ENCODE results near the gene UBXN4.

UBXN4 gene

GRCh38 chr2:135783439-135783838, 41.8 kb downstream of the UBXN4 start:
- no peaks in the 10 kb centered on the region for H4K20me1 ChIP-seq (ENCODE audit: insufficient read depth, low read length)
- H3F3A ChIP-seq (ENCODE audit: insufficient read depth, low read length): no peaks in the 10 kb centered on the region
- H3K4me2 ChIP-seq (ENCODE audit: low read length): peak overlapping the region; percentile 6; the same call in 1 of the 2 replicates
- no peak for TF ChIP-seq EZH2 (IDR thresholded peaks at IDR 0.05; ENCODE audit: borderline replicate concordance, low read length)
- no peak for TF ChIP-seq CTCF (IDR thresholded peaks at IDR 0.05; ENCODE audit: low read length)
- no peaks in the 10 kb centered on the region for H3K9me3 ChIP-seq (ENCODE audit: low read length)
- peak overlapping the region; percentile 82 for H3K27ac ChIP-seq (ENCODE audit: low read depth, low read length, poor library complexity, severe bottlenecking)
- H3K9me2 ChIP-seq (ENCODE audit: low read depth, low read length): no peaks in the 10 kb centered on the region
- H2AFZ ChIP-seq (ENCODE audit: low read length): no peak overlapping the region
- H3K4me1 ChIP-seq (ENCODE audit: insufficient read depth, low read length, severe bottlenecking): peaks cover 24% of the 10 kb centered on the region
- H3K27me3 ChIP-seq (ENCODE audit: insufficient read depth, low read length): no peaks in the 10 kb centered on the region
- H3K36me3 ChIP-seq (ENCODE audit: insufficient read depth, low read length): peaks cover 78% of the 10 kb centered on the region
- peak overlapping the region; percentile 4; the same call in 1 of the 2 replicates for H3K9ac ChIP-seq (ENCODE audit: low read length)
- H3K79me2 ChIP-seq (ENCODE audit: insufficient read depth, low read length): no peaks in the 10 kb centered on the region
- no peak overlapping the region for H3K4me3 ChIP-seq (ENCODE audit: low read depth, low read length, poor library complexity, severe bottlenecking)

GRCh38 chr2:135785032-135785431, 43.4 kb downstream of the UBXN4 start:
- no peaks in the 10 kb centered on the region for H3K9me2 ChIP-seq (ENCODE audit: low read depth, low read length)
- H3K4me2 ChIP-seq (ENCODE audit: low read length): no peak overlapping the region
- H2AFZ ChIP-seq (ENCODE audit: low read length): no peak overlapping the region
- peaks cover 66% of the 10 kb centered on the region for H3K36me3 ChIP-seq (ENCODE audit: insufficient read depth, low read length)
- TF ChIP-seq CTCF (IDR thresholded peaks at IDR 0.05; ENCODE audit: low read length) (peak; percentile 26; the same call in 1 of the 2 replicates), EZH2 (IDR thresholded peaks at IDR 0.05; ENCODE audit: borderline replicate concordance, low read length) (no peak)
- H3K9ac ChIP-seq (ENCODE audit: low read length): no peak overlapping the region
- no peaks in the 10 kb centered on the region for H3K27me3 ChIP-seq (ENCODE audit: insufficient read depth, low read length)
- no peak overlapping the region for H3K4me3 ChIP-seq (ENCODE audit: low read depth, low read length, poor library complexity, severe bottlenecking)
- no peaks in the 10 kb centered on the region for H3K9me3 ChIP-seq (ENCODE audit: low read length)
- H3K27ac ChIP-seq (ENCODE audit: low read depth, low read length, poor library complexity, severe bottlenecking): no peak overlapping the region
- H3F3A ChIP-seq (ENCODE audit: insufficient read depth, low read length): no peaks in the 10 kb centered on the region
- H3K79me2 ChIP-seq (ENCODE audit: insufficient read depth, low read length): no peaks in the 10 kb centered on the region
- no peaks in the 10 kb centered on the region for H4K20me1 ChIP-seq (ENCODE audit: insufficient read depth, low read length)
- peaks cover 24% of the 10 kb centered on the region for H3K4me1 ChIP-seq (ENCODE audit: insufficient read depth, low read length, severe bottlenecking)

- Histone ChIP-seq H3K4me1 (ENCODE audit: insufficient read depth, low read length, severe bottlenecking) (peaks cover 24% of the 10 kb centered on the region), H3K36me3 (ENCODE audit: insufficient read depth, low read length) (peaks cover 48% of the 10 kb centered on the region), H3K79me2 (ENCODE audit: insufficient read depth, low read length) (no peaks in the 10 kb centered on the region), H3F3A (ENCODE audit: insufficient read depth, low read length) (no peaks in the 10 kb centered on the region), H3K27ac (ENCODE audit: low read depth, low read length, poor library complexity, severe bottlenecking) (no peak overlapping the region), H2AFZ (ENCODE audit: low read length) (no peak overlapping the region), H3K27me3 (ENCODE audit: insufficient read depth, low read length) (no peaks in the 10 kb centered on the region), H3K9ac (ENCODE audit: low read length) (no peak overlapping the region), H3K4me3 (ENCODE audit: low read depth, low read length, poor library complexity, severe bottlenecking) (no peak overlapping the region), H4K20me1 (ENCODE audit: insufficient read depth, low read length) (no peaks in the 10 kb centered on the region), H3K9me2 (ENCODE audit: low read depth, low read length) (no peaks in the 10 kb centered on the region), H3K9me3 (ENCODE audit: low read length) (no peaks in the 10 kb centered on the region), H3K4me2 (ENCODE audit: low read length) (no peak overlapping the region)
- no peak for TF ChIP-seq EZH2 (IDR thresholded peaks at IDR 0.05; ENCODE audit: borderline replicate concordance, low read length)
- TF ChIP-seq CTCF (IDR thresholded peaks at IDR 0.05; ENCODE audit: low read length): no peak
Measured at GRCh38 chr2:135786823-135787222, 45.2 kb downstream of the UBXN4 start.

All from OCI-LY1 (cell line).